ENCODE data around the gene TMED6.

DNA sequence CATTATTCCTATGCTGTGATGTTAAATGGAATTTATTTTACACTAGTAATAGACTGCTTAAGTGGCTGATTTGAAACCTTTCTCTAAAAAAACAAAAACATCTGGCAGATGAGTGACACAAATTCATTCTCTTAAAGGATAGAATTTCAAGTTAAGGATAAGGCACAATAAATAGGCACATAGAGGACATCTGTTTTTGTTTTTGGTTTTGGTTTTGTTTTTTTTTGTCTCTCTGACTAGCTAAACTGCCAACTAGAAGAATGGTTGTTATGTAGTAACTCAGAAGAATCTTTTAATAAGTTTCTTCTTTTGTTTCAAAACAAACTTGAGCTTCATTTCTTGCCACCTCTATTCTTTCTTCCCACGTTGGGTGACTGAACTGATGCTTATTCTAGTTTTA lies 45.6 kb downstream of the TMED6 start:
- TF ChIP-seq EZH2 (IDR thresholded peaks at IDR 0.05; ENCODE audit: insufficient read depth, poor library complexity, severe bottlenecking) (no peak), EZH2phosphoT487 (IDR thresholded peaks at IDR 0.05; ENCODE audit: insufficient read depth, low read depth) (no peak)
